ENCODE measurements around the gene POU2AF3.

Gene POU2AF3

GRCh38 chr11:111352935-111353710 lies 54.8 kb downstream of the POU2AF3 start:
- no peak for DNase-seq (ENCODE audit: low read depth in 2 of 2)

GRCh38 chr11:111353776-111354600 lies 55.6 kb downstream of the POU2AF3 start:
- no peak for DNase-seq (ENCODE audit: low read depth in 2 of 2)

DNA sequence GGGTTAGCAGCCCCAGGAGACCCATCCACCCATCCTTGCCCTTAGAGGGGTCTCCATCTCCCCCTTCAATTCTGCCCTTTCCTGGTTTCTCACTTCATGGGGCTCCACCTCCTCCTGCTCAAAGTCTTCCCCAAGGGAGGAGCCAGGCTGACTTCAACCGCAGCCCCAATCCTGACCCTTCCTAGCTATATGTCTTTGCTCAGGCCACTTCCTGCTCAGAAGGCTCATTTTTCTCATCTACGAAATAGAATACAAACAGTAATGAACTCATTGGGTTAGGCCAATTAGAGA lies 56.2 kb downstream of the POU2AF3 start:
- no peak for DNase-seq (ENCODE audit: low read depth in 2 of 2)

DNA sequence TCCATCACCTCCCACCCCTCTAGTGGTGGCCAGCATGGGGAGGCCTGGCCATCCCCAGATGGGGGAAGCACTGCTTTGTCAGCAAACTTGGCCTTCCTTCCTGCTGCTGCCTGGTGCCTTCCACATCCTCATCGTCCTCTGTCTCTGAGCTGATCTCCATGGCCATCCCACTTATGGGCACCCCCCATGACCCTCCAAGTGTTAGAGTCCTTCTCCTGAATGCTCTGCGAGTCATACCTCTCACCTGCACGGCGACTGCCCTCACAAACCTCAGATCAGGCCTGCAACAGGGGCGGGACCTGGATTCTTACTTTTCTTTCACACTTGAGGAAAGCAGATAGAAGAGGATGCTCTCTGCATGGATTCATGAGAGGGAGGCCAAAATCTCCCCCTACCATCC lies 56.8 kb downstream of the POU2AF3 start:
- DNase-seq (ENCODE audit: low read depth in 2 of 2): no peak

DNA sequence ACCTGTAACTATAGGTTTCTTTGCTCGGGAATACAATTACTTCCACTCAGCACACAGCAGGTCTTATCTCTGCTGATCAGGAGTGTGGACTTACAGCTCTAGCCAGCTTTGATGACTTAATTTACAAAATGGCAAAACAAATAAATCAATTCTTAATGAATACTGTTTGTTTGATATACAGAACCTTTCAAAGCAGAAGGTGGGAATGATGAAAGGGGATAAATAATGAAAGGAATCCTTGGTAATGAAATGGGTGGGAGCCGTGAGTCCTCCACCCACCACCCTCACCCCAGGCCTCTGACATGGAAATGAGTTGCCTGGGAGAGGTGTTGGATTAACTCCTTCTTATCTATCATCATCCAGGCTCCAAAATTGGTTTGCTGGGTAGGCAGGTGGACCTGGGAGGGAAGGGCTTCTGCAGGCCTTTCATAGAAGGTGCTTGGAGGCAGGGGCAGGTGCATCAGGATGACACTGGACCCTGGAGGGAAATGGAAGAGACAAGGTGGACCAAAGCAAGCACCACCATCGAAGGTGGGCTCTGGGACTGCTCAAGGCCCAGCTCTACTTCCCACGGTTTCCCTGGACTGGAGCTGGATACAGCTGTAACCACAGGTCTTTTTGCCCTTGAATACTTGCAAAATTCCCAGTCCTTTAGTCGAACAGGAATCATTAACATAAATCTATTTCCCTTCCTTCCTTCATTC lies 57.8 kb downstream of the POU2AF3 start:
- no peak for DNase-seq (ENCODE audit: low read depth in 2 of 2)

GRCh38 chr11:111356660-111357048 lies 58.3 kb downstream of the POU2AF3 start:
- no peak for DNase-seq (ENCODE audit: low read depth in 2 of 2)

- no peak for DNase-seq (ENCODE audit: low read depth in 2 of 2)
Measured at GRCh38 chr11:111357150-111358037, 59.0 kb downstream of the POU2AF3 start.

Data from stimulated activated CD4-positive, alpha-beta T cell treated with anti-CD3 and anti-CD28 coated beads, Interleukin-4, amount 100 ng/mL, for 48 hours (primary cell).